HFF-Myc (cell line): ENCODE data around the gene NDUFA7.
A peak's percentile ranks its signal among the peaks of the same experiment; 100 is the strongest.

Experiments
- DNase-seq: peaks from one replicate; pipeline ENCODE4 v3.0.0-alpha.2; 2011; ENCODE audit warnings: low read depth; ENCODE audit errors: extremely low read depth
- H3K4me3 ChIP-seq: replicated peaks from 2 replicates; pipeline ENCODE4 v1.5.1; 2011; ENCODE audit warnings: low read depth, mild to moderate bottlenecking, control low read depth, low read length
- CTCF ChIP-seq: IDR thresholded peaks from 2 replicates; pipeline ENCODE4 v1.5.1; 2012; ENCODE audit warnings: mild to moderate bottlenecking, low read depth, low read length, control low read depth; ENCODE audit errors: missing control alignments

Gene NDUFA7

GRCh38 chr19:8333767-8334457 lies 12.7 kb upstream of the NDUFA7 start:
- no peak for TF ChIP-seq CTCF
- no peak for DNase-seq
- H3K4me3 ChIP-seq: peak overlapping the region; percentile 7; the same call in 1 of the 2 replicates

- H3K4me3 ChIP-seq: no peak overlapping the region
- no peak for TF ChIP-seq CTCF
- DNase-seq: no peak
These were observed 12.0 kb upstream of the NDUFA7 start for GRCh38 chr19:8332976-8333766.

GRCh38 chr19:8331263-8331845 lies 10.2 kb upstream of the NDUFA7 start:
- no peak for TF ChIP-seq CTCF
- no peak overlapping the region for H3K4me3 ChIP-seq
- DNase-seq: no peak

- no peak for DNase-seq
- TF ChIP-seq CTCF: no peak
- H3K4me3 ChIP-seq: no peak overlapping the region
These were observed 8.8 kb upstream of the NDUFA7 start for GRCh38 chr19:8329996-8330395.

- H3K4me3 ChIP-seq: no peak overlapping the region
- no peak for TF ChIP-seq CTCF
- DNase-seq: no peak
These were observed 4.3 kb upstream of the NDUFA7 start for GRCh38 chr19:8325454-8325853.

- DNase-seq: no peak
- no peak overlapping the region for H3K4me3 ChIP-seq
- TF ChIP-seq CTCF: no peak
These were observed 3.2 kb upstream of the NDUFA7 start for GRCh38 chr19:8324186-8325050.
